ENCODE measurements around the gene MAD2L2. TPM values are rescaled to one million over a fixed set of nuclear protein-coding genes. Genes with fewer than 3 reads are reported as not detected.

MAD2L2 gene
- total RNA-seq, 1 experiment from 2014 or later: 84.8 TPM

- no TSS peak for BruUV-seq (replicated peaks)
- in situ Hi-C loops (cut with HindIII; ENCODE audit: low pct_unique_long_range_greater_than_20kb, low sequenced_read_pairs): no loop called here
- CTCF ChIA-PET: interaction anchor here (0.5 kb wide), 1 partner anchor 26 kb away, joined by 7 read pairs; no protein-coding TSS in a partner anchor
These were observed 42.8 kb downstream of the MAD2L2 start for GRCh38 chr1:11638121-11638520.

GRCh38 chr1:11634365-11635192 lies 46.4 kb downstream of the MAD2L2 start:
- POLR2A ChIA-PET: no interaction called here
- no peaks in the 10 kb centered on the region for H3K9me3 ChIP-seq (ENCODE audit: control insufficient read depth, insufficient read depth, low read depth, low read length)
- no peak overlapping the region for H3K4me3 ChIP-seq (ENCODE audit: low read depth in 2 of 2, low read length in 2 of 2)
- H3K4me1 ChIP-seq (ENCODE audit: control insufficient read depth, insufficient read depth, low read length): no peaks in the 10 kb centered on the region
- peaks cover 3% of the 10 kb centered on the region; the same call in 1 of the 2 replicates for H3K27me3 ChIP-seq (ENCODE audit: control insufficient read depth, insufficient read depth, low read length)
- CTCF ChIA-PET: no interaction called here
- TF ChIP-seq POLR2AphosphoS5 (IDR thresholded peaks at IDR 0.05; ENCODE audit: low read depth, low read length): no peak
- no peak for TF ChIP-seq SIN3A (IDR thresholded peaks at IDR 0.05; ENCODE audit: borderline replicate concordance, insufficient read depth, low read depth, low read length)
- no peak for TF ChIP-seq REST (IDR thresholded peaks at IDR 0.05; ENCODE audit: insufficient read depth in 1 of 2, low read depth in 2 of 2, low read length in 1 of 2)
- TF ChIP-seq TCF7L2 (IDR thresholded peaks at IDR 0.05; ENCODE audit: low read depth, low read length): no peak
- no peak for TF ChIP-seq CTCF (IDR thresholded peaks at IDR 0.05)
- no peak overlapping the region for H3K27ac ChIP-seq (ENCODE audit: low read length)
- intact Hi-C loops (cut with micrococcal nuclease; ENCODE audit: unreplicated experiment) (no loop called here), in situ Hi-C loops (cut with HindIII; ENCODE audit: low pct_unique_long_range_greater_than_20kb, low sequenced_read_pairs) (no loop called here)
- no peak for ATAC-seq
- H3K36me3 ChIP-seq (ENCODE audit: control insufficient read depth, insufficient read depth, low read length): no peaks in the 10 kb centered on the region
- DNase-seq (ENCODE audit: low read depth, low spot score): no peak
- BruUV-seq (replicated peaks): no TSS peak

More at GRCh38 chr1:11638121-11638520, 42.8 kb downstream of the MAD2L2 start:
- no peak overlapping the region for H3K27ac ChIP-seq (ENCODE audit: low read length)
- DNase-seq (ENCODE audit: low read depth, low spot score): no peak
- no peak for ATAC-seq
- no peaks in the 10 kb centered on the region for H3K4me1 ChIP-seq (ENCODE audit: control insufficient read depth, insufficient read depth, low read length)
- intact Hi-C loops (cut with micrococcal nuclease; ENCODE audit: unreplicated experiment): no loop called here
- no peaks in the 10 kb centered on the region for H3K36me3 ChIP-seq (ENCODE audit: control insufficient read depth, insufficient read depth, low read length)
- no peaks in the 10 kb centered on the region for H3K9me3 ChIP-seq (ENCODE audit: control insufficient read depth, insufficient read depth, low read depth, low read length)
- H3K4me3 ChIP-seq (ENCODE audit: low read depth in 2 of 2, low read length in 2 of 2): no peak overlapping the region
- POLR2A ChIA-PET: no interaction called here
- peaks cover 5% of the 10 kb centered on the region; the same call in 1 of the 2 replicates for H3K27me3 ChIP-seq (ENCODE audit: control insufficient read depth, insufficient read depth, low read length)
- no peak for TF ChIP-seq REST (IDR thresholded peaks at IDR 0.05; ENCODE audit: insufficient read depth in 1 of 2, low read depth in 2 of 2, low read length in 1 of 2)
- TF ChIP-seq SIN3A (IDR thresholded peaks at IDR 0.05; ENCODE audit: borderline replicate concordance, insufficient read depth, low read depth, low read length): no peak
- TF ChIP-seq CTCF (IDR thresholded peaks at IDR 0.05): no peak
- no peak for TF ChIP-seq POLR2AphosphoS5 (IDR thresholded peaks at IDR 0.05; ENCODE audit: low read depth, low read length)
- TF ChIP-seq TCF7L2 (IDR thresholded peaks at IDR 0.05; ENCODE audit: low read depth, low read length): no peak

All from Panc1 (cell line).